NCI-H1092 treated with DMSO at 0.1 percent for 48 hours (cell line): ENCODE results near the gene EPO.
"Not testable (repeated sequence)": the region's sequence is repeated elsewhere in the genome, so short reads cannot be mapped to it uniquely, and the experiment has no call there.

Experiments
- DNase-seq: peaks from one replicate; lab custom pipeline; 2025; lab: John Stamatoyannopoulos, UW

The EPO gene

GRCh38 chr7:100705753-100706671 lies 14.3 kb upstream of the EPO start, which contains the start of gene POP7:
Gene POP7, plus strand, starts transcription at chr7:100706121. Its CDS starts 710 bp downstream, at chr7:100706831.
- peak; percentile 98 for DNase-seq

- DNase-seq, result no peak
Measured at GRCh38 chr7:100706672-100707311, 13.5 kb upstream of the EPO start.

GRCh38 chr7:100708395-100708794 lies 11.9 kb upstream of the EPO start:
- DNase-seq, result no peak

GRCh38 chr7:100710452-100710851 lies 9.8 kb upstream of the EPO start:
- no peak for DNase-seq

- no peak for DNase-seq
Measured at GRCh38 chr7:100711369-100711768, 8.9 kb upstream of the EPO start.

GRCh38 chr7:100714725-100715124 lies 5.5 kb upstream of the EPO start:
- DNase-seq, result no peak

- not testable (repeated sequence) for DNase-seq
Measured at GRCh38 chr7:100717073-100717472, 3.2 kb upstream of the EPO start.

GRCh38 chr7:100719523-100720278 lies 567 bp upstream of the EPO start:
- no peak for DNase-seq

GRCh38 chr7:100720671-100721504 lies 620 bp downstream of the EPO start:
- DNase-seq, result no peak

GRCh38 chr7:100721505-100721812 lies 1.2 kb downstream of the EPO start:
- no peak for DNase-seq

GRCh38 chr7:100722480-100723212 lies 2.4 kb downstream of the EPO start:
- no peak for DNase-seq

GRCh38 chr7:100723732-100724275 lies 3.5 kb downstream of the EPO start:
- no peak for DNase-seq

- DNase-seq, result not testable (repeated sequence)
Measured at GRCh38 chr7:100724364-100724763, 4.1 kb downstream of the EPO start.

GRCh38 chr7:100726996-100727761 lies 6.9 kb downstream of the EPO start:
- DNase-seq, result no peak

GRCh38 chr7:100728196-100728595 lies 7.9 kb downstream of the EPO start:
- no peak for DNase-seq

GRCh38 chr7:100730136-100730800 lies 10.0 kb downstream of the EPO start:
- DNase-seq, result no peak

- DNase-seq, result no peak
Measured at GRCh38 chr7:100731937-100732636, 11.8 kb downstream of the EPO start.

GRCh38 chr7:100735730-100736129 lies 15.5 kb downstream of the EPO start:
- DNase-seq, result no peak

GRCh38 chr7:100736671-100737070 lies 16.4 kb downstream of the EPO start:
- DNase-seq, result no peak
